ENCODE data around the gene SMPD2.
"Not testable (repeated sequence)": the region's sequence is repeated elsewhere in the genome, so short reads cannot be mapped to it uniquely, and the experiment has no call there.

The SMPD2 gene

GRCh38 chr6:109447087-109447486 lies 6.6 kb downstream of the SMPD2 start:
- DNase-seq = no peak

- no peak for DNase-seq
Observed at GRCh38 chr6:109447878-109448555, 7.5 kb downstream of the SMPD2 start.

GRCh38 chr6:109448615-109449014 lies 8.1 kb downstream of the SMPD2 start:
- no peak for DNase-seq

GRCh38 chr6:109449064-109449794 lies 8.7 kb downstream of the SMPD2 start:
- DNase-seq = no peak

- peak in 1 of 2 donors; percentile 31 for DNase-seq
Observed at GRCh38 chr6:109449795-109450673, 9.5 kb downstream of the SMPD2 start.

- no peak for DNase-seq
Observed at GRCh38 chr6:109450801-109451200, 10.3 kb downstream of the SMPD2 start.

- no peak for DNase-seq
Observed at GRCh38 chr6:109451376-109451775, 10.9 kb downstream of the SMPD2 start.

GRCh38 chr6:109452181-109452580 lies 11.7 kb downstream of the SMPD2 start:
- DNase-seq = no peak

- no peak for DNase-seq
Observed at GRCh38 chr6:109453156-109453555, 12.6 kb downstream of the SMPD2 start.

- no peak for DNase-seq
Observed at GRCh38 chr6:109453594-109454495, 13.3 kb downstream of the SMPD2 start.

- peak; percentile 58 to 70 for DNase-seq
Observed at GRCh38 chr6:109454496-109455436, 14.2 kb downstream of the SMPD2 start.

GRCh38 chr6:109455437-109456110 lies 15.1 kb downstream of the SMPD2 start, which contains the start of gene MICAL1:
Gene MICAL1 (minus strand): TSS chr6:109455772. CDS start chr6:109454196, 1,576 bp downstream.
- peak; percentile 44 to 72 for DNase-seq

- DNase-seq = no peak
Observed at GRCh38 chr6:109456111-109456583, 15.6 kb downstream of the SMPD2 start.

GRCh38 chr6:109456710-109457561 lies 16.4 kb downstream of the SMPD2 start:
- no peak for DNase-seq

- DNase-seq = no peak
Observed at GRCh38 chr6:109457562-109457996, 17.1 kb downstream of the SMPD2 start.

GRCh38 chr6:109458774-109459531 lies 18.4 kb downstream of the SMPD2 start:
- peak; percentile 45 to 49 for DNase-seq

GRCh38 chr6:109460161-109460829 lies 19.8 kb downstream of the SMPD2 start:
- no peak for DNase-seq

- not testable (repeated sequence) for DNase-seq
Observed at GRCh38 chr6:109461205-109461604, 20.7 kb downstream of the SMPD2 start.

Measured in activated CD4-positive, alpha-beta T cell treated with anti-CD3 and anti-CD28 coated beads for 4 hours (primary cell).